ENCODE measurements around the gene SYNGR1. TPM values are rescaled to one million over a fixed set of nuclear protein-coding genes. Genes with fewer than 3 reads are reported as not detected.

The SYNGR1 gene
- total RNA-seq, 1 donor from 2014 or later, result 50.1 TPM

DNA sequence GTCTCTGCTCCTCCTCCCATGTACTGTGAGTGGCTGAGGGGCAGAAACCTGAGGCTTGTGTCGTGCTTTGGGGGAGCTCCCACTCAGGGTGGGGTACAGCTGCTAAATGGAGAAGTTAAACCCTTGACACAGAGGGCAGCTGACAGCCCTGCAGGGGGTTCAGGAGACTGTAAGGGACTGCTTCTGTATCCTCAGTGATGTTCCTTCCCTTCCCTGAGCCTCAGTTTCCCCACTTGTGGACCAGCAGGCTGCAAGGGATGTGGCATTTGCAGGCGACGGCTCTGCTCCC is 15.6 kb downstream of the SYNGR1 start:
- DNase-seq (ENCODE audit: low spot score in 2 of 2) (no peak), FAIRE-seq (no peak)

DNA sequence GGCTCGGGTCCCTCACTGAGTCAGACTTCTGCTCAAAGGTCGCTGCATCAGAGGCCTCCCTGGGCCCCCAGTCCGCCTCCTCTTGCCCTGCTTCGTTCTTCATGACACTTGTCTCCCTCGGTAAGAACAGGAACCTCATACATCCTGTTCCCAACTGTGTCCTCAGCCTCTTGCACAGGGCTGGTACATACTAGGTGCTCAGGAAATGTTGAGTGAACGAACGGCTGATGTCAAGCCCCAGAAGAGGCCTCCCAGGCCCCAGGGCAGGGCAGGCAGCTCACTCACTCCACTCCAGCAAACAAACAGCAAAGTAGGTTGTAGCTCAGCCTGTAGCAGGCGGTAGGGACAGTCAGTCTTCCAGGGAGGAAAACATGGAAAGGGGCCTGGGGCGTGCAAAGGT is 17.2 kb downstream of the SYNGR1 start:
- no peak for FAIRE-seq
- DNase-seq (ENCODE audit: low spot score in 2 of 2), result no peak

- FAIRE-seq (no peak), DNase-seq (ENCODE audit: low spot score in 2 of 2) (no peak)
Observed at GRCh38 chr22:39368461-39368911, 18.7 kb downstream of the SYNGR1 start.

DNA sequence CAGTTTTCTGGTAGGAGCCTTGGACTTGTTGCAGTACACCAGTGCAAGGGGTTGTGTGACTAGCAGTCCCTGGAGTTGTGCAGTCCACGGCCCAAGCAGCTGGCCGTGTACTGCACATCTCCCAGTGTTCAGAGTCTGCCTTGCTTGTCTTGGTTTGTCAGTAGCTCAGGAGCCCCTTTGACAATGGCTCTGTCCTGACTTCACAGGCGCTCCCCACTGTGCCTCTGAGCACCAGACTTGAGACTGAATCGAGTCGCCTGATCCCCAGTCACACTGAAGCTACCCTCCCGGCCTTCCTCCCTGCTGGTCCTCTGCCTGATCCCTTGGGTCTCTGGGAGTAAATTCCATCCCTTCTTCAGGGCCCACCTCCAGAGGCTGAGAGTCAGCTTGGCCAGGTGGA is 19.4 kb downstream of the SYNGR1 start:
- DNase-seq (ENCODE audit: low spot score in 2 of 2) (no peak), FAIRE-seq (no peak)

- FAIRE-seq (no peak), DNase-seq (ENCODE audit: low spot score in 2 of 2) (no peak)
Observed at GRCh38 chr22:39369586-39369985, 19.8 kb downstream of the SYNGR1 start.

GRCh38 chr22:39371732-39372131 is 21.9 kb downstream of the SYNGR1 start:
- DNase-seq (ENCODE audit: low spot score in 2 of 2) (no peak), FAIRE-seq (no peak)

GRCh38 chr22:39374191-39374590 is 24.4 kb downstream of the SYNGR1 start:
- FAIRE-seq (no peak), DNase-seq (ENCODE audit: low spot score in 2 of 2) (no peak)

GRCh38 chr22:39374801-39375200 is 25.0 kb downstream of the SYNGR1 start:
- FAIRE-seq, result no peak
- DNase-seq (ENCODE audit: low spot score in 2 of 2), result no peak

GRCh38 chr22:39375646-39376045 is 25.9 kb downstream of the SYNGR1 start:
- DNase-seq (ENCODE audit: low spot score in 2 of 2) (no peak), FAIRE-seq (no peak)

- DNase-seq (ENCODE audit: low spot score in 2 of 2), result no peak
- no peak for FAIRE-seq
Observed at GRCh38 chr22:39379756-39380730, 30.3 kb downstream of the SYNGR1 start.

DNA sequence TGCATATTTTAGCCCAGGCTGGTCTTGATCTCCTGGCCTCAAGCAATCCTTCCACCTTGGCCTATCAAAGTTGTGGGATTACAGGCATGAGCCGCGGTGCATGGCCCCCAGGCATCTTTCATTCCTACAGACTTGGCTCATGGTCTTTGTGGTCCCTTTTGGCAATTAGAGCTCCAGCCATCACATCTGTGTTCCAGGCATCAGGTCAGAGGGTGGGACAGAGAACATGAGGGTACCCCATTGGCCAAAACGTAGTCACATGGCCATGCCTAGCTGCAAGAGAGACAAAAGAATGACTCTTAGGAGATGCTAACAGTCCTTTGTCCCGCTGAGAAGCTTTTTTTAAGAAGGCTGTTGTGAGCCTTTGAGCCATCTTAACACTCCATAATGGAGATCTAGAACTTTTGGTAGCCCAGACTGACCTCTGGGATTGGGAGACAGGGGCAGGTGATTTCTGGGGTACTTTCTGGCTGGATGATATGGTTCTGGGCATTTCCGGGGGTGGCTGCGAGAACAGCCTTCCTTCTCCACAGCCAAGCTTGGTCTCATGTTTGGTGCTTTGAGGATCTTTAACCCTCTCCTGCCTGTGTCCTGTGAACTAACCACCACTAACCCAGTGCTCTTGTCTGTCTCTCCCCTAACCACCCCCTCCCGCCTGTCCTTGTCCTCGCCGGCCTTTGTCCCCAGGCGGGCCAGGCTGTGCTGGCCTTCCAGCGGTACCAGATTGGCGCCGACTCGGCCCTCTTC is 31.4 kb downstream of the SYNGR1 start:
- DNase-seq (ENCODE audit: low spot score in 2 of 2) (no peak), FAIRE-seq (no peak)

GRCh38 chr22:39381930-39382329 is 32.1 kb downstream of the SYNGR1 start:
- DNase-seq (ENCODE audit: low spot score in 2 of 2) (no peak), FAIRE-seq (no peak)

DNA sequence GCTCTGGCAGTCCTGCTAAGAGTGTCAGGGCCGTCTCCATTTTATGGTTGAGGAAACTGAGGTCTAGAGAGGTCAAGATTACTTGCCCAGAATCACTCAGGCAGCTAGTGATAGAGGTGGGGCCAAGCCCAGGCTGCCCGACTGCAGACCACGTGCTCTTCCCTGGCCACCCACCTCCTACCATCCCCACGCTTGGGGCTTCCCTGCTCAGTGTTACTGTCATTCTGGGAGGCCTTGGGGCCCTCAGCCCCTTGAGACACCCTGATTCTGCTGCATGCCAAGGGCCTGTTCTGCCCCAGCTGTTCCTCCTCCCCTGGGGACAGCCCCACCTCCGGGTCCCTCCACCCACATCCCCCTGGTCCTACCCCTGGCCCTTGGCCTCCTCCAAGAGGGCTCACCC is 32.6 kb downstream of the SYNGR1 start:
- FAIRE-seq, result no peak

GRCh38 chr22:39383841-39384625 is 34.2 kb downstream of the SYNGR1 start:
- FAIRE-seq, result no peak
- no peak for DNase-seq (ENCODE audit: low spot score in 2 of 2)

More for the DNA sequence above, 32.6 kb downstream of the SYNGR1 start:
- DNase-seq (ENCODE audit: low spot score in 2 of 2), result no peak

GRCh38 chr22:39384750-39385480 is 35.1 kb downstream of the SYNGR1 start:
- no peak for FAIRE-seq
- DNase-seq (ENCODE audit: low spot score in 2 of 2), result no peak

- no peak for FAIRE-seq
- DNase-seq (ENCODE audit: low spot score in 2 of 2), result peak; percentile 66 to 95
Observed at GRCh38 chr22:39388261-39389011, 38.6 kb downstream of the SYNGR1 start.

DNA sequence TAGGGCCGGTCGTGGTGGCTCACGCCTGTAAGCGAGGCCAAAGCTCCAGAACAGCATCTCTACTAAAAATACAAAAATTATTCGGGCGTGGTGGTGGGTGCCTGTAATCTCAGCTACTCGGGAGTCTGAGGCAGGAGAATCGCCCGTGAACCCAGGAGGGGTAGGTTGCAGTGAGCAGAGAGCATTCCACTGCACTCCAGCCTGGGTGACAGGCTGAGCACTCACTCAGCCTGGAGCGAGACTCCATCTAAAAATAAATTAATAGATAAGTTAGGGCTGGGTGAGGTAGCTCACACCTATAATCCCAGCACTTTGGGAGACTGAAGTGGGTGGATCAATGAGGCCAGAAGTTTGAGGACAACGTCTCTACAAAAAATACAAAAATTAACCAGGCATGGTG is 39.6 kb downstream of the SYNGR1 start:
- no peak for DNase-seq (ENCODE audit: low spot score in 2 of 2)
- FAIRE-seq, result no peak

GRCh38 chr22:39392341-39392948 is 42.7 kb downstream of the SYNGR1 start:
- DNase-seq (ENCODE audit: low spot score in 2 of 2) (no peak), FAIRE-seq (no peak)
